Measurements from ENCODE around the gene CWC25.

The CWC25 gene

GRCh38 chr17:38824899-38825761 lies at the start of gene CWC25:
TSS of gene CWC25 (minus strand) at chr17:38825321. CDS start at chr17:38825183, 138 bp downstream.
- H3K4me3 ChIP-seq (ENCODE audit: low read depth, low read length): peak within 1 kb of the TSS; percentile 81
- no peak for TF ChIP-seq CTCF (IDR thresholded peaks at IDR 0.05; ENCODE audit: insufficient read depth, low read depth, low read length, missing control alignments)
- peak; percentile 98 for DNase-seq (ENCODE audit: low read depth)

GRCh38 chr17:38873640-38874380 lies 48.7 kb upstream of the CWC25 start:
- H3K4me3 ChIP-seq (ENCODE audit: low read depth, low read length): no peak overlapping the region
- TF ChIP-seq CTCF (IDR thresholded peaks at IDR 0.05; ENCODE audit: insufficient read depth, low read depth, low read length, missing control alignments): no peak
- no peak for DNase-seq (ENCODE audit: low read depth)

GRCh38 chr17:38872671-38873385 lies 47.7 kb upstream of the CWC25 start:
- no peak for TF ChIP-seq CTCF (IDR thresholded peaks at IDR 0.05; ENCODE audit: insufficient read depth, low read depth, low read length, missing control alignments)
- no peak overlapping the region for H3K4me3 ChIP-seq (ENCODE audit: low read depth, low read length)
- no peak for DNase-seq (ENCODE audit: low read depth)

GRCh38 chr17:38872027-38872511 lies 46.9 kb upstream of the CWC25 start:
- no peak for DNase-seq (ENCODE audit: low read depth)
- no peak for TF ChIP-seq CTCF (IDR thresholded peaks at IDR 0.05; ENCODE audit: insufficient read depth, low read depth, low read length, missing control alignments)
- H3K4me3 ChIP-seq (ENCODE audit: low read depth, low read length): peak overlapping the region; percentile 84

GRCh38 chr17:38871247-38872015 lies 46.3 kb upstream of the CWC25 start:
- H3K4me3 ChIP-seq (ENCODE audit: low read depth, low read length): peak overlapping the region; percentile 84
- peak; percentile 67 for DNase-seq (ENCODE audit: low read depth)
- no peak for TF ChIP-seq CTCF (IDR thresholded peaks at IDR 0.05; ENCODE audit: insufficient read depth, low read depth, low read length, missing control alignments)
